ENCODE results near the gene WDFY2. TPM values are rescaled to one million over a fixed set of nuclear protein-coding genes. Genes with fewer than 3 reads are reported as not detected.

The WDFY2 gene
- total and polyA plus RNA-seq, 2 of the 13 experiments (the other 11 are each of a cell fraction or from before 2014, with no cell fraction given) = 22.6 to 27.0 TPM

DNA sequence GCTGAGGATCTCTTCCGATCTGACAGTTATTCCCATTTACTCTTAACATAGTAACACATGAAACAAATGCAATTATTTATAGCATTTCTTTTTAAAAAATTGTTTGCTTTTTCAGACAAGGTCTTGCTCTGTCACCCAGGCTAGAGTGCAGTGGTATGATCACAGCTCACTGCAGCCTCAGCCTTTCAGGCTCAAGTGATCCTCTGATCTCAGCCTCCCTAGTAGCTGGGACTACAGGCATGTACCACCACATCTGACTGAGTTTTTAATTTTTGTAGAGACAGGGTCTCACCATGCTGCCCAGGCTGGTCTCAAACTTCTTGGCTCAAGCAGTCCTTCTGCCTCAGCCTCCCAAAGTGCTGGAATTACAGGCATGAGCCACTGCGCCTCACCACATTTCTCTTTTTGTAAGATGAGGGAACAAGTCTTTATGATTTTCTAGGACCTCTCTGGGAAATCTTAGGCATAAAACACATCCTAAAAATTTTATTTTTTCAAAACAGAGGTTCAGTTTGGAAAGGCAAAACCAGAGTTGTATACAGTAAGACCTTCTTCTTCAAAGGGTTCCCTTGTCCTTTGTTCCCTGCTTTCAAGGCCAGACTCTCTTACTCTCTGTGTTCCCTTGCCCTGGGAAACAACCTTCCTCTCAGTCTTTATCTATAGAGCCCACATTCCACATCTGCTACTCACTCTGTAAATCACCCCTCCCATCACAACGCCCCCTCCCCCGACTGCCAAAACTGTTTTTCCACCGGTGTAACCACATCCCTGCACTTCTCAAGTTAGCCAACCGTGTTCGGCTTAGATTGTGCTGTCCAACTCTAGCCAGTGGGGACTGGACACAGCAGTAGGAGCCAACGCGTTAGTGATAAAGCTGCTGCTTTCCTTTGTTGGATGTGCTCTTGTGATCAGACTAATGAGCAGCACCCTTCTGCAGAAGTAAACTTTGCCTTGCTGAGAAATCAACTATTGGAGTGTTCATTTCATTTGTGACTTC lies 163.5 kb downstream of the WDFY2 start (continued):
- TF ChIP-seq, protein P1, sequence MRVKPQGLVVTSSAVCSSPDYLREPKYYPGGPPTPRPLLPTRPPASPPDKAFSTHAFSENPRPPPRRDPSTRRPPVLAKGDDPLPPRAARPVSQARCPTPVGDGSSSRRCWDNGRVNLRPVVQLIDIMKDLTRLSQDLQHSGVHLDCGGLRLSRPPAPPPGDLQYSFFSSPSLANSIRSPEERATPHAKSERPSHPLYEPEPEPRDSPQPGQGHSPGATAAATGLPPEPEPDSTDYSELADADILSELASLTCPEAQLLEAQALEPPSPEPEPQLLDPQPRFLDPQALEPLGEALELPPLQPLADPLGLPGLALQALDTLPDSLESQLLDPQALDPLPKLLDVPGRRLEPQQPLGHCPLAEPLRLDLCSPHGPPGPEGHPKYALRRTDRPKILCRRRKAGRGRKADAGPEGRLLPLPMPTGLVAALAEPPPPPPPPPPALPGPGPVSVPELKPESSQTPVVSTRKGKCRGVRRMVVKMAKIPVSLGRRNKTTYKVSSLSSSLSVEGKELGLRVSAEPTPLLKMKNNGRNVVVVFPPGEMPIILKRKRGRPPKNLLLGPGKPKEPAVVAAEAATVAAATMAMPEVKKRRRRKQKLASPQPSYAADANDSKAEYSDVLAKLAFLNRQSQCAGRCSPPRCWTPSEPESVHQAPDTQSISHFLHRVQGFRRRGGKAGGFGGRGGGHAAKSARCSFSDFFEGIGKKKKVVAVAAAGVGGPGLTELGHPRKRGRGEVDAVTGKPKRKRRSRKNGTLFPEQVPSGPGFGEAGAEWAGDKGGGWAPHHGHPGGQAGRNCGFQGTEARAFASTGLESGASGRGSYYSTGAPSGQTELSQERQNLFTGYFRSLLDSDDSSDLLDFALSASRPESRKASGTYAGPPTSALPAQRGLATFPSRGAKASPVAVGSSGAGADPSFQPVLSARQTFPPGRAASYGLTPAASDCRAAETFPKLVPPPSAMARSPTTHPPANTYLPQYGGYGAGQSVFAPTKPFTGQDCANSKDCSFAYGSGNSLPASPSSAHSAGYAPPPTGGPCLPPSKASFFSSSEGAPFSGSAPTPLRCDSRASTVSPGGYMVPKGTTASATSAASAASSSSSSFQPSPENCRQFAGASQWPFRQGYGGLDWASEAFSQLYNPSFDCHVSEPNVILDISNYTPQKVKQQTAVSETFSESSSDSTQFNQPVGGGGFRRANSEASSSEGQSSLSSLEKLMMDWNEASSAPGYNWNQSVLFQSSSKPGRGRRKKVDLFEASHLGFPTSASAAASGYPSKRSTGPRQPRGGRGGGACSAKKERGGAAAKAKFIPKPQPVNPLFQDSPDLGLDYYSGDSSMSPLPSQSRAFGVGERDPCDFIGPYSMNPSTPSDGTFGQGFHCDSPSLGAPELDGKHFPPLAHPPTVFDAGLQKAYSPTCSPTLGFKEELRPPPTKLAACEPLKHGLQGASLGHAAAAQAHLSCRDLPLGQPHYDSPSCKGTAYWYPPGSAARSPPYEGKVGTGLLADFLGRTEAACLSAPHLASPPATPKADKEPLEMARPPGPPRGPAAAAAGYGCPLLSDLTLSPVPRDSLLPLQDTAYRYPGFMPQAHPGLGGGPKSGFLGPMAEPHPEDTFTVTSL (CRISPR knock-in tag; IDR thresholded peaks at IDR 0.05; ENCODE audit: borderline replicate concordance) = peak; percentile 78; the same call in 1 of the 2 replicates
- no peak for TF ChIP-seq KDM5B (CRISPR knock-in tag; IDR thresholded peaks at IDR 0.05; ENCODE audit: borderline replicate concordance)
- peak; percentile 67 for TF ChIP-seq RARA (CRISPR knock-in tag; IDR thresholded peaks at IDR 0.05)
- no peak for TF ChIP-seq PCBP2 (optimal IDR thresholded peaks at IDR 0.05; ENCODE audit: low read depth, low read length, poor library complexity, severe bottlenecking)
- TF ChIP-seq ZNF225 (CRISPR knock-in tag; IDR thresholded peaks at IDR 0.05) = no peak
- peak; percentile 45; the same call in 1 of the 2 replicates for TF ChIP-seq ZBTB38 (CRISPR knock-in tag; IDR thresholded peaks at IDR 0.05)
- peak; percentile 63; the same call in 1 of the 2 replicates for TF ChIP-seq DPF2 (CRISPR knock-in tag; IDR thresholded peaks at IDR 0.05; ENCODE audit: borderline replicate concordance, low read depth)
- TF ChIP-seq JUNB (CRISPR knock-in tag; IDR thresholded peaks at IDR 0.05; ENCODE audit: borderline replicate concordance) = peak; percentile 95
- peak; percentile 61; the same call in 1 of the 2 replicates for TF ChIP-seq HMG20A (CRISPR knock-in tag; IDR thresholded peaks at IDR 0.05; ENCODE audit: borderline replicate concordance)
- peak; percentile 25; the same call in 1 of the 2 replicates for TF ChIP-seq TBX2 (CRISPR knock-in tag; IDR thresholded peaks at IDR 0.05; ENCODE audit: borderline replicate concordance)
- peak; percentile 86 for TF ChIP-seq TCF7 (IDR thresholded peaks at IDR 0.05; ENCODE audit: low read depth)
- no peak; the same call in 1 of the 2 replicates for TF ChIP-seq SP5 (CRISPR knock-in tag; IDR thresholded peaks at IDR 0.05; ENCODE audit: borderline replicate concordance, low read depth)
- TF ChIP-seq, protein P2, sequence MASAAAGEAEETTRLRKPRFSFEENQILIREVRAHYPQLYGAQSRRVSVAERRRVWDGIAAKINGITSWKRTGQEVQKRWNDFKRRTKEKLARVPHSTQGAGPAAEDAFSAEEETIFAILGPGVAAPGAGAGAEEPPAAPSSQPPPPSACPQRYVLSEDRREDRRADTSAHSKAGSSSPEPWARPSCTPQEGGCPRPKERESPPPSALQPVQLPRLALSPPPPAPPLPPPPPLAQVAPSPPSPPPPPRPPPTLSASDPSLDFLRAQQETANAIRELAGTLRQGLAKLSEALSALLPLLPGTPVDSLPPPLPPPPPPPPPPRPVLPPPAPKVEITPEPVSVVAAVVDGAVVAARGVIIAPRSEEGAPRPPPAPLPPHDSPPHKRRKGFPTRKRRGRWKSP (CRISPR knock-in tag; IDR thresholded peaks at IDR 0.05) = no peak
- TF ChIP-seq ZKSCAN8 (CRISPR knock-in tag; IDR thresholded peaks at IDR 0.05; ENCODE audit: borderline replicate concordance) = peak; percentile 68; the same call in 1 of the 2 replicates
- TF ChIP-seq JUN (CRISPR knock-in tag; IDR thresholded peaks at IDR 0.05) = peak; percentile 69; the same call in 1 of the 2 replicates
- TF ChIP-seq, protein P3, sequence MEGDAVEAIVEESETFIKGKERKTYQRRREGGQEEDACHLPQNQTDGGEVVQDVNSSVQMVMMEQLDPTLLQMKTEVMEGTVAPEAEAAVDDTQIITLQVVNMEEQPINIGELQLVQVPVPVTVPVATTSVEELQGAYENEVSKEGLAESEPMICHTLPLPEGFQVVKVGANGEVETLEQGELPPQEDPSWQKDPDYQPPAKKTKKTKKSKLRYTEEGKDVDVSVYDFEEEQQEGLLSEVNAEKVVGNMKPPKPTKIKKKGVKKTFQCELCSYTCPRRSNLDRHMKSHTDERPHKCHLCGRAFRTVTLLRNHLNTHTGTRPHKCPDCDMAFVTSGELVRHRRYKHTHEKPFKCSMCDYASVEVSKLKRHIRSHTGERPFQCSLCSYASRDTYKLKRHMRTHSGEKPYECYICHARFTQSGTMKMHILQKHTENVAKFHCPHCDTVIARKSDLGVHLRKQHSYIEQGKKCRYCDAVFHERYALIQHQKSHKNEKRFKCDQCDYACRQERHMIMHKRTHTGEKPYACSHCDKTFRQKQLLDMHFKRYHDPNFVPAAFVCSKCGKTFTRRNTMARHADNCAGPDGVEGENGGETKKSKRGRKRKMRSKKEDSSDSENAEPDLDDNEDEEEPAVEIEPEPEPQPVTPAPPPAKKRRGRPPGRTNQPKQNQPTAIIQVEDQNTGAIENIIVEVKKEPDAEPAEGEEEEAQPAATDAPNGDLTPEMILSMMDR (CRISPR knock-in tag; IDR thresholded peaks at IDR 0.05) = 0 out of 2 replicates have a peak, but pooled peaks have one; percentile 9
- peak; percentile 34; the same call in 1 of the 2 replicates for TF ChIP-seq FOXK1 (CRISPR knock-in tag; IDR thresholded peaks at IDR 0.05; ENCODE audit: borderline replicate concordance, low read depth)

All from HepG2 (cell line).